Sciatic nerve (tissue), 2 donors: ENCODE results near the gene SAXO1. TPM values are rescaled to one million over a fixed set of nuclear protein-coding genes. Genes with fewer than 3 reads are reported as not detected.
"Not testable (repeated sequence)": the region's sequence is repeated elsewhere in the genome, so short reads cannot be mapped to it uniquely, and the experiment has no call there.

Experiments used
- ATAC-seq: fragments of 200-7000 bp; cut with Tn5 transposase; one replicate; pipeline ENCODE4 v1.9.1; 2020; ENCODE audit warnings: mild to moderate bottlenecking, moderate library complexity
- DNase-seq: peaks from one replicate; pipeline ENCODE4 v3.0.0-alpha.2; 2020; ENCODE audit warnings: low spot score
- intact Hi-C: fragments of 100-400 bp; cut with DNase I; formaldehyde crosslinking; loops from one replicate; pipeline ENCODE4 v1.14.2; 2022
- total RNA-seq: library from RNA; stranded (reverse); fragmentation: NEBNext Ultra II Directional; extraction: Animal tissue kit (Norgen Biotek cat#: 25700); gene quantifications from one replicate; pipeline ENCODE4 v1.2.1, GENCODE V29; 2021
- donor health status: DM: no; HTN: no; CAD: no.
- donor health status: DM: no; HTN: no; CAD: no.

The SAXO1 gene
- total RNA-seq, result 0.49 TPM

DNA sequence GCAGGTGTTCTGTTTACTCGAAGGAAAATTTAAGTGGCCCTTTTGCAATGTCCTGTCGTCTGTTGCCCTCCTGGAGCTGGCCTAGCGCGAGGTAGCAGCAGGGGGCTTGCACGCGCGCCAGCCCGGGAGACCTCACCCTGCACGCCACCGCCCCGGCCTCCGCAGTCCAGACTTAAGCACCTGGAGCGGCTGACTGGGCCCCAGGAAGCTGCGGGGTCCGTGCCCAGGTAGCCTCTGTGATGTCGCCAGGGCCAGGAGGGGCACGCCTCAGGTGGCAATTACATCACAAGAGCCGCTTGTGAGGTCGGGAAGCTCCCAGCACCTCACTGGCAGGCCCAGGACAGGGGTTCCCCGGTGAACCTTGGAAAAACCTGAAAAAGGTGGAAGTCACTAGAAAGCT, at the start of gene SAXO1:
SAXO1 (minus strand) TSS at position 195 of the 400 bp plus-strand sequence. CDS start 301 bp downstream, outside the sequence.
- DNase-seq, result no peak
- ATAC-seq, result no peak
- intact Hi-C loops, result loop anchor here (10.0 kb wide), 1 partner anchor 1238 kb away; no protein-coding TSS in a partner anchor

DNA sequence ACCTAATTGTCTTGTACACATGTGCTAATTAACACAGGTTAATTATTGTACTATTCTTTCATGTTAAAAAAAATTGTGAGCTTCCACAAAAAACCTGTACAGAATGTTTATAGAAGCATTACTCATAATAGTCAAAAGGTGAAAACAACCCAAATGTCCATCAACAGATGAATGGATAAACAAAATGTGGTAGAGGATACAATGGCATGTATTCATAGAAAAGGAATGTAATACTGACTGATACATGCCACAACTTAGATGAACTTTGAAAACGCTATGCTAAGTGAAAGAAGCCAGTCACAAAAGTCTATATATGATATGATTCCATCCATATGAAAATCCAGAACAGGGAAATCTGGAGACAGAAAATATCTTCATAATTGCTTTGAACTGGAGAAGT, 41.8 kb upstream of the SAXO1 start:
- intact Hi-C loops, result no loop called here
- ATAC-seq, result no peak

GRCh38 chr9:19074229-19074628, 41.2 kb upstream of the SAXO1 start:
- no peak for ATAC-seq

More for the DNA sequence above, 41.8 kb upstream of the SAXO1 start:
- DNase-seq, result no peak

DNA sequence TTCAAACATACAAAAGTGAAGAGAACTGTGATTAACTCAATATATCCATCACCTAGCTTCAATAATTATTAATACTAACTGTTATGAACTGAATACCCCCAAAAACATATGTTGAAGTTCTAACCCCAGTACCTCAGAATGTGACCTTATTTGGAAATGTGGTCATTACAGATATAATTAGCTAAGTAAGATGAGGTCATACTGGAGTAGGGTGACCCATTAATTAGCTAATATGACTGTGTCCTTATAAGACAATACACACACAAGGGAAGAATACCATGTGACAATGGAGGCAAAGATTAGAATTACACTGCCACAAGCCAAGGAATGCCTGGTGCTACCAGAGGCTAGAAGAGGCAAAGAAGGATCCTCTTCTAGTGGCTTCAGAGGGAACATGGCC, 24.0 kb upstream of the SAXO1 start:
- ATAC-seq, result no peak
- intact Hi-C loops, result no loop called here
- DNase-seq, result no peak

More at GRCh38 chr9:19074229-19074628, 41.2 kb upstream of the SAXO1 start:
- no peak for DNase-seq
- intact Hi-C loops, result no loop called here

GRCh38 chr9:19050637-19051591, 17.9 kb upstream of the SAXO1 start:
- intact Hi-C loops, result no loop called here
- ATAC-seq (no peak), DNase-seq (no peak)

DNA sequence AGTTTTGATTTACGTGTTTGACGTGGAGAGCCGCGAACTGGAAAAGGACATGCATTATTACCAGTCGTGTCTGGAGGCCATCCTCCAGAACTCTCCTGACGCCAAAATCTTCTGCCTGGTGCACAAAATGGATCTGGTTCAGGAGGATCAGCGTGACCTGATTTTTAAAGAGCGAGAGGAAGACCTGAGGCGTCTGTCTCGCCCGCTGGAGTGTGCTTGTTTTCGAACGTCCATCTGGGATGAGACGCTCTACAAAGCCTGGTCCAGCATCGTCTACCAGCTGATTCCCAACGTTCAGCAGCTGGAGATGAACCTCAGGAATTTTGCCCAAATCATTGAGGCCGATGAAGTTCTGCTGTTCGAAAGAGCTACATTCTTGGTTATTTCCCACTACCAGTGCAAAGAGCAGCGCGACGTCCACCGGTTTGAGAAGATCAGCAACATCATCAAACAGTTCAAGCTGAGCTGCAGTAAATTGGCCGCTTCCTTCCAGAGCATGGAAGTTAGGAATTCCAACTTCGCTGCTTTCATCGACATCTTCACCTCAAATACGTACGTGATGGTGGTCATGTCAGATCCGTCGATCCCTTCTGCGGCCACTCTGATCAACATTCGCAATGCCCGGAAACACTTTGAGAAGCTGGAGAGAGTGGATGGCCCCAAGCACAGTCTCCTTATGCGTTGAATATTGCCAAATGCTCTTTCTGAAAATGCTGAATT, 17.1 kb upstream of the SAXO1 start:
- ATAC-seq (peak; percentile 1), DNase-seq (no peak)
- intact Hi-C loops, result no loop called here

DNA sequence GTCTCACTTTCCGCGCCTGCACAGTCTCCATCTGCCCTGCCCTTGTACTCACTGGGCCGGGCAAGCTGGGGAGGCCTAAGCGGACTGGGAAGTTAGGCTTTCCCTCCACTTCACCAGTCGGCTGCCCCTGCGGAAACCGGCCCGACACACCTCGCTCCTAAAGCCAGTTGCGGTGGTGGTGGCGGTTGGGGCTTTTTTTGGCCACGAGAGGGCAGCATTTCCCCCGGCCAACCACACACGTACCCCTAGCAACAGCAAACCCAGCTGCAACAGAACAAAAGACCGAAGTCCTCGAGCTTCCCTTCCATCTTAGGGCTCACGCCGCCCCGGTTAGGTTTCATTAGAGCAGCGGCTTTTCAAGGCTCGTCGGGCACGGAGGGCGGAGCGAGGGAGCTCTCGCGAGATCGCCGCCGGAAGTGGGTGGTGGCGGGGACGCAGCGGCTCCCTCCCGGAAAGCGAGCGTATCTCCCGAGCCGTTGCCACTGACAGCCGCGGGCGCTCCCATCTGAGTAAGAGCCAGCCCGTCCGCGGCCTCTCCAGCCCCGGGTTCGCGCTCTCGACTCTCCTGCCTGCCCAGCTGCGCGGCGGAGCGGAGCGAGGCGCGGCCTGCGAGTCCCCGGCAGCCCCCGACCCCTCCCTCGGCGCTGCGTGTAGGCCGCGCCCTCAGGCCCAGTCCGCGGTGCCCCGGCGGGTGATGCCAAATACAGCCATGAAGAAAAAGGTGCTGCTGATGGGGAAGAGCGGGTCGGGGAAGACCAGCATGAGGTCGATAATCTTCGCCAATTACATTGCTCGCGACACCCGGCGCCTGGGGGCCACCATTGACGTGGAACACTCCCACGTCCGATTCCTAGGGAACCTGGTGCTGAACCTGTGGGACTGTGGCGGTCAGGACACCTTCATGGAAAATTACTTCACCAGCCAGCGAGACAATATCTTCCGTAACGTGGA, 16.2 kb upstream of the SAXO1 start, which contains the start of gene RRAGA:
RRAGA (plus strand) TSS at position 462 of the 951 bp plus-strand sequence; CDS start at position 695, 233 bp downstream.
- intact Hi-C loops, result no loop called here
- ATAC-seq, result peak; percentile 97
- peak; percentile 97 for DNase-seq

DNA sequence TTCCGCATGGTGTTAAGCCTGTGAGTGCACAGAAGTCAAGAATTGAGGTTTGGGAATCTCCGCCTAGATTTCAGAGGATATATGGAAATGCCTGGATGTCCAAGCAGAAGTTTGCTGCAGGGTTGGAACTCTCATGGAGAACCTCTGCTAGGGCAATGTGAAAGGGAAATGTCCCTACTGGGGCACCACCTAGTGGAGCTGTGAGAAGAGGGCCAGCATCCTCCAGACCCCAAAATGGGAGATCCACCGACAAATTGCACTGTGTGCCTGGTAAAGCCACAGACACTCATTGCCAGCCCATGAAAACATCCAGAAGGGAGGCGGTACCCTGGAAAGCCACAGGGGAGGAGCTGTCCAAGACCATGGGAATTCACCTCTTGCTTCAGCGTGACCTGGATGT, 3.6 kb upstream of the SAXO1 start:
- intact Hi-C loops, result loop anchor here (10.0 kb wide), 1 partner anchor 1242 kb away; no protein-coding TSS in a partner anchor
- ATAC-seq, result no peak
- DNase-seq, result no peak

DNA sequence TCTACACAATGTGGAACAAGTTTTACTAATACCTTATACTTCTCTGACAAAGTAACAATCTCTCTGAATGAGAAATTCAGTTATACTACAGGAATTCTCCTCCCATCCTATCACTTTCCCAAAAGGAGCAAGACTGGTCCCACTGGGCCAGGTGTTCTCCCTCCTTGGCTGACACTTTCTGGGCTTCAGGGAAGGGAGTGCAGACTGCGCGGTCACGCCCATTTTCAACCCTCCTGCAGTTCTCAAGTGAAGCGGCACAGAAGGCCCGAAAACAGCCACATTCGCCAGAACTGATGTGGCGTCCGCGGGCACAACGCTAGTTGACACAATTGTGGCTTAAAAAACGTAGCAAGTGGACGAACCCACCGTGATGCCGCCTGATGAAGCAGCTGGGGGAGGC, 603 bp downstream of the SAXO1 start:
- no peak for DNase-seq
- no peak for ATAC-seq
- intact Hi-C loops, result loop anchor here (10.0 kb wide), 1 partner anchor 1238 kb away; no protein-coding TSS in a partner anchor

DNA sequence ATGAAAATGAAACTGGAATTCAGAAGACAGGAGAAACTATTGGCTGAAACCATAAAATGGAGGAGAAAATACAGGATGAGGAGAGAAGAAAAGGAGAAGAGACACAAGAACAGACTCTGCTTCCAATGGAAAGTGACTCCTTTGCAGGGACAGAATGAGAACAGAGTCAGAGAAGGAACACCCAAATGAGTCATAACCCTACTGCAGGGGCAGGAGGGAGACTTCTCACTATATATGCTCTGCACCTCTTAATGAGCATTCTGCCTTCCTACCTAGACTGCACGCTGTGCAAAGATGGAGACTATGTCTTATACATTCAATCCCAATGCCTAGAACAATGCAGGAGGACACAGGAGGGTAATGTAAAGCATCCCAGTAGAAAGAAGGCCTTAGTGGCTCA, 2.1 kb downstream of the SAXO1 start:
- intact Hi-C loops, result loop anchor here (10.0 kb wide), 1 partner anchor 1236 kb away; no protein-coding TSS in a partner anchor
- ATAC-seq (no peak), DNase-seq (no peak)

DNA sequence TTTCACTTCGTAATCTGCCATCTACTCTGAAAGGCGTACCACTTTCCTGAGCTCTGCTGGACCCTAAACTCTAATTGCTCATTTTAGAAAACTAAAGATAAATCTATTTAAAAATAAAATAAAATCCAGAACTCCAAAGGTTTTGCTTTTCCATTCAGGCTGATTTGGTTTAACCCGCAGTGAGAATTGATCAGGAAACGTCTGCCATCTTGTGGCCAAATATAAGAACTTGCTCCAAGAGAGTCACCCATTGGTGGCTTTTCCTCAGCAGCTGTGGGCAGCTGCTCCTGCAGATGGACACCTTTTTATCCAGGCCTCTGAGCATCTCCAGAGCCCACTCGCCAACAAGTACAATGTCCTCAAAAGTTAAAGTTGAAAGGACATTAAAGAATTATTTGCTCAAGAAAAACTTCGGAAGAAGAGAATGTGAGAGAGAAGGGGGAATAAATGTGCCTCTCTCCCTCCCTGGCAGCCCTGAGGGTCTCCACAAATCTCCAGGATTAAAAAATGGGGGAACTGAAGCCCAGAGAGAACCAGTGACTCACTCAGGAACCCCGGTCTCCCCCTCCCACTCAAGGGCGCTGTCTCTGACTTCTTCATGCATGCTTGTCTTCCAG, 4.1 kb downstream of the SAXO1 start:
- ATAC-seq, result peak; percentile 72
- DNase-seq, result no peak
- intact Hi-C loops, result no loop called here

- intact Hi-C loops, result loop anchor here (1.0 kb wide), 1 partner anchor 770 kb away; no protein-coding TSS in a partner anchor
- DNase-seq (no peak), ATAC-seq (peak; percentile 48)
Measured at GRCh38 chr9:19027825-19028224, 5.2 kb downstream of the SAXO1 start.

GRCh38 chr9:19026375-19026774, 6.6 kb downstream of the SAXO1 start:
- ATAC-seq (no peak), DNase-seq (no peak)
- intact Hi-C loops, result no loop called here

GRCh38 chr9:19023078-19023477, 9.9 kb downstream of the SAXO1 start:
- intact Hi-C loops, result no loop called here
- ATAC-seq (no peak), DNase-seq (no peak)

DNA sequence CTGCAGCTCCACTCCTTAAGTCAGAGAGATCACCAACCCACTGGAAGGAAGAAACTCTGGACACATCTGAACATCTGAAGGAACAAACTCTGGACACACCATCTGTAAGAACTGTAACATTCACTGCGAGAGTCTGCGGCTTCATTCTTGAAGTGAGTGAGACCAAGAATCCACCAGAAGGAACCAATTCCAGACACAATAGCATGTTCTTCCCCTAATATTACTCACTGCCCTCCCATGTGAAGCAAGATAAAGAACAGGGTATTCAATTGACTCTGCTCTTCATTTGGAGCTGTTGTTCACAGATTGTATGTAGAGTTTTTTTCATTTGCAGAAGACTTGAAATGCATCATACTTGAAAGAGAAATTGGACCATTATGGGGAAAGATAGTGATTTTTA, 10.8 kb downstream of the SAXO1 start:
- intact Hi-C loops, result no loop called here
- ATAC-seq (no peak), DNase-seq (no peak)

DNA sequence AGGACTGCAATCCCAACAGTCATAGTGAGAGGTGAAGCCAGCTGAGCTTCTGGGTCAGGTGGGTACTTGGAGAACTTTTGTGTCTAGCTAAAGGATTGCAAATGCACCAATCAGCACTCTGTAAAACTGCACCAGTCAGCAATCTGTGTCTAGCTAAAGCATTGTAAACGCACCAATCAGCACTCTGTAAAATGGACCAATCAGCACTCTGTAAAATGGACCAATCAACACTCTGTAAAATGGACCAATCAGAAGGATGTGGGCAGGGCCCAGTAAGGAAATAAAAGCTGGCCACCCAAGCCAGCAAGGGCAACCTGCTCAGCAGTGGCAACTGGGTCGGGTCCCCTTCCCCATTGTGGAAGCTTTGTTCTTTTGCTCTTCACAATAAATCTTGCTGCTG, 11.4 kb downstream of the SAXO1 start:
- DNase-seq, intact Hi-C loops, ATAC-seq: not testable (repeated sequence)

GRCh38 chr9:19020886-19021455, 12.0 kb downstream of the SAXO1 start:
- ATAC-seq (no peak), DNase-seq (no peak)
- intact Hi-C loops, result no loop called here

- intact Hi-C loops, result no loop called here
Measured at GRCh38 chr9:19018201-19018600, 14.8 kb downstream of the SAXO1 start.

More at GRCh38 chr9:19018201-19018600, 14.8 kb downstream of the SAXO1 start:
- ATAC-seq (no peak), DNase-seq (no peak)
